MCF 10A (cell line): ENCODE measurements around the gene FZD2. TPM values are rescaled to one million over a fixed set of nuclear protein-coding genes. Genes with fewer than 3 reads are reported as not detected.
"Not testable (repeated sequence)": the region's sequence is repeated elsewhere in the genome, so short reads cannot be mapped to it uniquely, and the experiment has no call there.

Experiments
- BruUV-seq: library from RNA; stranded (reverse); fragments of 400-500 nt; replicated peaks from 2 replicates; lab custom pipeline; 2021; lab: Mats Ljungman, UMichigan
- CTCF ChIA-PET: fragments of 300-600 bp; sonication (Branson Sonifier 250); formaldehyde crosslinking; extraction: SDS; loops from one replicate; lab custom pipeline; 2021; ENCODE audit warnings: antibody characterized with exemption, inconsistent platforms; lab: Yijun Ruan, JAX
- POLR2A ChIA-PET: fragments of 300-600, 350-650 bp; sonication (Branson Sonifier 250); formaldehyde crosslinking; extraction: SDS; loops from one replicate; lab custom pipeline; 2020; ENCODE audit warnings: antibody characterized with exemption, inconsistent platforms; lab: Yijun Ruan, JAX
- DNase-seq: peaks from one replicate; pipeline ENCODE4 v3.0.0-alpha.2; 2018; ENCODE audit not compliant: unreplicated experiment
- H3K27ac Mint-ChIP-seq: one replicate; pipeline ENCODE4 v1.8.0; 2022; ENCODE audit warnings: mild to moderate bottlenecking, low read depth, mixed read lengths; ENCODE audit not compliant: unreplicated experiment
- H3K27me3 Mint-ChIP-seq: one replicate; pipeline ENCODE4 v1.8.0; 2022; ENCODE audit warnings: mixed read lengths; ENCODE audit not compliant: insufficient read depth, unreplicated experiment
- H3K36me3 Mint-ChIP-seq: one replicate; pipeline ENCODE4 v1.8.0; 2022; ENCODE audit warnings: mild to moderate bottlenecking, moderate library complexity, mixed read lengths; ENCODE audit not compliant: insufficient read depth, unreplicated experiment
- H3K4me1 Mint-ChIP-seq: one replicate; pipeline ENCODE4 v1.8.0; 2022; ENCODE audit warnings: mixed read lengths; ENCODE audit not compliant: insufficient read depth, unreplicated experiment
- H3K4me3 Mint-ChIP-seq: one replicate; pipeline ENCODE4 v1.8.0; 2022; ENCODE audit warnings: mild to moderate bottlenecking, moderate library complexity, mixed read lengths; ENCODE audit not compliant: unreplicated experiment
- H3K9me3 Mint-ChIP-seq: one replicate; pipeline ENCODE4 v1.8.0; 2022; ENCODE audit warnings: mixed read lengths; ENCODE audit not compliant: unreplicated experiment
- CTCF ChIP-seq: fragments of 200-600 bp; IDR thresholded peaks from one replicate; pipeline ENCODE4 v1.8.0; 2022; ENCODE audit warnings: antibody characterized with exemption, mild to moderate bottlenecking; ENCODE audit not compliant: unreplicated experiment
- intact Hi-C: fragments of 100-400 bp; cut with micrococcal nuclease; formaldehyde crosslinking; loops from 2 replicates; pipeline ENCODE4 v1.14.1; 2022
- total RNA-seq: library from RNA; stranded (reverse); gene quantifications from 2 replicates; pipeline ENCODE4 v1.2.3, GENCODE V29; 2022

Gene FZD2
- total RNA-seq, 1 experiment from 2014 or later, result 6.8 TPM

DNA sequence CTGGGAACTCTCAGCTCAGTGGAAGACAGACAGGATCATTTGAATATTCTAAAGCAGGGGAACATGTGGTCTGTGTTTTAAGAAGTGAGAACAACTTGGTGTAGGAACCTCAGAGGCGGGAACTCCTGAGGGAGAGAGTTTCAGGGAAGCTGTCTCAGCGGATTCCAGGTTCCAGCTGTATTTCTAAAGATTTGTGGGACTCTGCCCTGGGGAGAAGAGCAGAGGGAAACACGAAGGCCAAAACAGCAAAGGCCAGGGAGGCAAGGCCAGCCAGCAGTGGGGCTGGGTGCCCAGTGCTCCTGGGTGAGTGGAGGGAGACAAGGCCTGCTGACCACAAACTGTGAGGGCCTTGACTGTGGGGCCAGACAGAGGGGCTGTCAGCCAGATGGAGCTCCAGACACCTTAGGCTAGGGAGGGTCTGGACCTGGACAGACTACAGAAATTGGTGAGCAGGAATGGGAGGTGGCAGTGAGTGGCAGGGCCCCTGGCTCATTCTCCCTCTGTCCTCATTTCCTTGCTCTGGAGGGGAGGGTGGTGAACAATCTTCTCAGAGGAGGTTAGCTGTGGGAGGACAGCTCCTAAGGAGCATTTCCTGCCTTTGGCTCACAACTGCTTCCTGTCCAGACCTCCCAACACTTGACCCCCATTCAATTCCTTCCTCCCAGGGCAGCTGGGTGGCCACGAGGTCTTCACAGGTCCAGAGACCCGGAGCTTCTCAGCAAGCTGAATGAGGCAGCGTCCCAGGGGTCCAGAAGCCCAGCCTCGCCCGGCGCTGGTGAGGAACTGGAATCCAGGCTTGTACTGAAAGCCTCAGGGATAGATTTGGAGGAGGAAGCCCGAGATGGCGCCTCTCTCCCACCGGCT is 21.0 kb upstream of the FZD2 start:
- Mint-ChIP-seq H3K27me3 (no peaks in the 10 kb centered on the region), H3K27ac (peak overlapping the region; percentile 87), H3K9me3 (no peaks in the 10 kb centered on the region), H3K4me3 (no peak overlapping the region), H3K36me3 (no peaks in the 10 kb centered on the region), H3K4me1 (peaks cover 17% of the 10 kb centered on the region)
- POLR2A ChIA-PET, result interaction anchor here (0.6 to 2.1 kb wide), 5 partner anchors 15 to 99 kb away, joined by 3 to 6 read pairs (median 3); partner anchors contain the start of genes FZD2 and GPATCH8
- intact Hi-C loops, result no loop called here
- CTCF ChIA-PET, result interaction anchor here (0.6 to 6.2 kb wide), 8 partner anchors 9 to 101 kb away, joined by 3 to 65 read pairs (median 4); partner anchors contain the start of gene FZD2
- BruUV-seq, result no TSS peak
- no peak for DNase-seq
- TF ChIP-seq CTCF, result no peak

- DNase-seq, H3K36me3 Mint-ChIP-seq, H3K4me3 Mint-ChIP-seq, BruUV-seq, intact Hi-C loops, H3K27me3 Mint-ChIP-seq, H3K27ac Mint-ChIP-seq, H3K9me3 Mint-ChIP-seq: not testable (repeated sequence)
- peaks cover 24% of the 10 kb centered on the region for H3K4me1 Mint-ChIP-seq
- ChIA-PET POLR2A (interaction anchor here (0.6 kb wide), 2 partner anchors 87 to 847 kb away, joined by 3 read pairs; no protein-coding TSS in a partner anchor), CTCF (interaction anchor here (1.0 kb wide), 1 partner anchor 134 kb away, joined by 3 read pairs; no protein-coding TSS in a partner anchor)
Measured at GRCh38 chr17:44537922-44538321, 19.4 kb upstream of the FZD2 start.

GRCh38 chr17:44539673-44540072 is 17.6 kb upstream of the FZD2 start:
- CTCF ChIA-PET, result no interaction called here
- no peak for DNase-seq
- Mint-ChIP-seq H3K4me3 (no peak overlapping the region), H3K9me3 (no peaks in the 10 kb centered on the region), H3K27me3 (no peaks in the 10 kb centered on the region), H3K36me3 (no peaks in the 10 kb centered on the region), H3K27ac (no peak overlapping the region), H3K4me1 (peaks cover 31% of the 10 kb centered on the region)
- TF ChIP-seq CTCF, result no peak
- intact Hi-C loops, result no loop called here
- POLR2A ChIA-PET, result no interaction called here
- no TSS peak for BruUV-seq

DNA sequence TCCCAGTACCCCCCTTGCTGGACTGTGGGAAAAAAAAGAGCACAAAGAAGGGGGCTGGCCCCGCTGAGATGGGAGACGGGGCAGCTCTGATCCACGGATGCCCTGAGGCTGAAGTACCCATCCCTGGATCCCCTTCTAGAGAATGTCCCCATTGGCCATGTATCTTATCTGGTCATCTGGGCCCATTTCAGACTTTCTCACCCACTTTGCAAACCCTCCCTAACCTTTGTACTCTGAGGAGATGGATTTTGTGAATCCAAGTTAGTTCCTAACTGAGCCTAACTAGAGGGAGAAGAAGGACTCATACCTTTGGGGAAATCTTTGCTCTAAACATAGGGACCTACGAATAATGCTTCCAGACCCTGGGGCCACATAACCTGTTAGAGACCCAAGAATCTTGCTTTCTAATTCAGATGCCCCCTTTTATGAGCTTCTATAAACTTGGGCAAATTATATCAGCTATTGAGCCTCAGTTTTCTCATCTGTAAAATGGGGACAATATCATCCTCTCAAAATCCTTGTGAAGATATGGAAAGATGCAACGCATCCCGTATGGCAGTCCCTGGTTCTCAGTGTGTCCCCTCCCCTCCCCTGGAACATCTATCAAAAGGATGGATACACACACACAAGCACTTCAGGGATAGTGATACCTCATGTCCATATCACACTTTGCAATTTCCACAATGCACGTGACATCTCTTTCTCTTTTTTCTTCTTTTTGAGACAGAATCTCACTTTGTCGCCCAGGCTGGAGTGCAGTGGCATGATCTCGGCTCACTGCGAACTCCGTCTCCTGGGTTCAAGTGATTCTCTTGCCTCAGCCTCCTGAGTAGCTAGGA is 16.8 kb upstream of the FZD2 start:
- no peak for DNase-seq
- H3K27ac Mint-ChIP-seq, result no peak overlapping the region
- H3K36me3 Mint-ChIP-seq, result no peaks in the 10 kb centered on the region
- no peaks in the 10 kb centered on the region for H3K27me3 Mint-ChIP-seq
- peaks cover 39% of the 10 kb centered on the region for H3K4me1 Mint-ChIP-seq
- POLR2A ChIA-PET, result no interaction called here
- no peak overlapping the region for H3K4me3 Mint-ChIP-seq
- CTCF ChIA-PET, result interaction anchor here (0.8 kb wide), 1 partner anchor 97 kb away, joined by 4 read pairs; no protein-coding TSS in a partner anchor
- no peak for TF ChIP-seq CTCF
- intact Hi-C loops, result no loop called here
- no TSS peak for BruUV-seq
- no peaks in the 10 kb centered on the region for H3K9me3 Mint-ChIP-seq
